NCI-H1048 (cell line): ENCODE results near the gene LRP8.
"Not testable (repeated sequence)": the region's sequence is repeated elsewhere in the genome, so short reads cannot be mapped to it uniquely, and the experiment has no call there.

Experiments
- DNase-seq: peaks from one replicate; lab custom pipeline; 2025; lab: John Stamatoyannopoulos, UW

Gene LRP8

GRCh38 chr1:53210352-53210751 is 117.5 kb downstream of the LRP8 start:
- no peak for DNase-seq

- DNase-seq = no peak
Observed at GRCh38 chr1:53207726-53208125, 120.1 kb downstream of the LRP8 start.

- DNase-seq = no peak
Observed at GRCh38 chr1:53206735-53207379, 121.0 kb downstream of the LRP8 start.

GRCh38 chr1:53206083-53206685 is 121.7 kb downstream of the LRP8 start:
- not testable (repeated sequence) for DNase-seq

GRCh38 chr1:53205496-53205895 is 122.4 kb downstream of the LRP8 start:
- DNase-seq = not testable (repeated sequence)

- DNase-seq = no peak
Observed at GRCh38 chr1:53203466-53203865, 124.4 kb downstream of the LRP8 start.

GRCh38 chr1:53198241-53198651 is 129.6 kb downstream of the LRP8 start:
- DNase-seq = no peak

GRCh38 chr1:53197291-53198200 is 130.3 kb downstream of the LRP8 start:
- DNase-seq = no peak

GRCh38 chr1:53196485-53197290 is 131.2 kb downstream of the LRP8 start, which contains the start of gene CPT2:
TSS of gene CPT2 (plus strand) at chr1:53196824. CDS start at chr1:53196944, 120 bp downstream.
- peak; percentile 75 for DNase-seq

- DNase-seq = no peak
Observed at GRCh38 chr1:53196017-53196484, 131.8 kb downstream of the LRP8 start.

- DNase-seq = no peak
Observed at GRCh38 chr1:53195246-53196016, 132.4 kb downstream of the LRP8 start.
